Mesenchymal stem cell (in vitro differentiated cells and primary cell): ENCODE results near the gene KRR1.
"Not testable (repeated sequence)": the region's sequence is repeated elsewhere in the genome, so short reads cannot be mapped to it uniquely, and the experiment has no call there.

ENCODE experiments used
- DNase-seq: peaks from one replicate; pipeline ENCODE4 v3.0.0-alpha.2; 2013
- H2AFZ ChIP-seq: one replicate; pipeline ENCODE4 v1.6.1; 2013; ENCODE audit warnings: low read depth, mild to moderate bottlenecking, control low read depth, inconsistent platforms, low read length, moderate library complexity
- H2AK5ac ChIP-seq: 2 replicates; pipeline ENCODE4 v1.6.1; 2013; ENCODE audit warnings: low read length, moderate library complexity, mild to moderate bottlenecking, inconsistent platforms; ENCODE audit not compliant: severe bottlenecking
- H2BK120ac ChIP-seq: one replicate; pipeline ENCODE4 v1.6.1; 2013; ENCODE audit warnings: low read depth, mild to moderate bottlenecking, inconsistent platforms, low read length, moderate library complexity
- H2BK12ac ChIP-seq, 2 experiments: one replicate each; pipeline ENCODE4 v1.6.1; 2013; ENCODE audit warnings: inconsistent platforms in 2 of 2, low read length in 2 of 2, mild to moderate bottlenecking in 2 of 2, moderate library complexity in 2 of 2, control low read depth in 1 of 2
- H2BK15ac ChIP-seq: one replicate; pipeline ENCODE4 v1.6.1; 2013; ENCODE audit warnings: mild to moderate bottlenecking, low read depth, inconsistent platforms; ENCODE audit not compliant: poor library complexity, severe bottlenecking
- H2BK5ac ChIP-seq: 2 replicates; pipeline ENCODE4 v1.6.1; 2013; ENCODE audit warnings: low read depth, mild to moderate bottlenecking, low read length, control low read depth, inconsistent platforms; ENCODE audit not compliant: poor library complexity, severe bottlenecking
- H3K14ac ChIP-seq, 2 experiments: one replicate each; pipeline ENCODE4 v1.6.1; 2013; ENCODE audit warnings: inconsistent platforms in 2 of 2, low read length in 2 of 2, control low read depth in 1 of 2, mild to moderate bottlenecking in 1 of 2, moderate library complexity in 1 of 2
- H3K18ac ChIP-seq, 2 experiments: one replicate each; pipeline ENCODE4 v1.6.1; 2013; ENCODE audit warnings: inconsistent platforms in 2 of 2, low read length in 2 of 2, control low read depth in 1 of 2, low read depth in 1 of 2, mild to moderate bottlenecking in 1 of 2
- H3K23ac ChIP-seq, 2 experiments: one replicate each; pipeline ENCODE4 v1.6.1; 2013; ENCODE audit warnings: inconsistent platforms in 2 of 2, low read length in 2 of 2, mild to moderate bottlenecking in 2 of 2, moderate library complexity in 2 of 2, control low read depth in 1 of 2
- H3K27ac ChIP-seq: 2 replicates; pipeline ENCODE4 v1.5.1; 2013; ENCODE audit warnings: mild to moderate bottlenecking, moderate library complexity, low read length, control low read depth, inconsistent platforms; ENCODE audit not compliant: poor library complexity, severe bottlenecking
- H3K27me3 ChIP-seq, 2 experiments: 2 replicates each; pipeline versions ENCODE4 v1.6.1 to v1.7.0; 2013; ENCODE audit warnings: low read length in 2 of 2, mild to moderate bottlenecking in 2 of 2, moderate library complexity in 2 of 2, control low read depth in 1 of 2, inconsistent platforms in 1 of 2; ENCODE audit not compliant: control insufficient read depth in 1 of 2, insufficient read depth in 1 of 2
- H3K36me3 ChIP-seq, 2 experiments: 2 replicates each; pipeline versions ENCODE4 v1.6.1 to v1.7.0; 2013; ENCODE audit warnings: low read length in 2 of 2, control low read depth in 1 of 2, inconsistent platforms in 1 of 2, low read depth in 1 of 2, mild to moderate bottlenecking in 1 of 2; ENCODE audit not compliant: insufficient read depth in 2 of 2, control insufficient read depth in 1 of 2
- H3K4ac ChIP-seq, 2 experiments: one replicate each; pipeline ENCODE4 v1.6.1; 2013; ENCODE audit warnings: inconsistent platforms in 2 of 2, low read length in 2 of 2, mild to moderate bottlenecking in 2 of 2, moderate library complexity in 2 of 2, control low read depth in 1 of 2, low read depth in 1 of 2
- H3K4me1 ChIP-seq: 2 replicates; pipeline ENCODE4 v1.6.1; 2013; ENCODE audit warnings: low read depth, low read length, control low read depth; ENCODE audit not compliant: control insufficient read depth, insufficient read depth
- H3K4me2 ChIP-seq: 2 replicates; pipeline ENCODE4 v1.6.1; 2013; ENCODE audit warnings: low read length, mild to moderate bottlenecking, inconsistent platforms; ENCODE audit not compliant: poor library complexity, severe bottlenecking
- H3K4me3 ChIP-seq, 2 experiments: 2 replicates each; pipeline versions ENCODE4 v1.5.1 to v1.7.0; 2013; ENCODE audit warnings: low read length in 2 of 2, mild to moderate bottlenecking in 2 of 2, control low read depth in 1 of 2, low read depth in 1 of 2; ENCODE audit not compliant: insufficient read depth in 1 of 2
- H3K79me1 ChIP-seq: replicated peaks from 2 replicates; pipeline ENCODE4 v1.6.1; 2013; ENCODE audit warnings: mild to moderate bottlenecking, control low read depth, low read length, inconsistent platforms; ENCODE audit not compliant: poor library complexity, severe bottlenecking
- H3K9ac ChIP-seq: 2 replicates; pipeline ENCODE4 v1.7.0; 2013; ENCODE audit warnings: mild to moderate bottlenecking, low read length, moderate library complexity
- H3K9me3 ChIP-seq: 2 replicates; pipeline ENCODE4 v1.7.0; 2013; ENCODE audit warnings: mild to moderate bottlenecking, low read length; ENCODE audit not compliant: control insufficient read depth
- H4K8ac ChIP-seq: one replicate; pipeline ENCODE4 v1.6.1; 2013; ENCODE audit warnings: inconsistent platforms, mild to moderate bottlenecking, low read length, moderate library complexity
- H4K91ac ChIP-seq: one replicate; pipeline ENCODE4 v1.6.1; 2013; ENCODE audit warnings: mild to moderate bottlenecking, low read length, inconsistent platforms
- WGBS: methylation state at CpG from one replicate; pipeline ENCODE4 v1.1.7; 2013; ENCODE audit warnings: mixed read lengths; 5-methylcytosine and 5-hydroxymethylcytosine counted together

The KRR1 gene

DNA sequence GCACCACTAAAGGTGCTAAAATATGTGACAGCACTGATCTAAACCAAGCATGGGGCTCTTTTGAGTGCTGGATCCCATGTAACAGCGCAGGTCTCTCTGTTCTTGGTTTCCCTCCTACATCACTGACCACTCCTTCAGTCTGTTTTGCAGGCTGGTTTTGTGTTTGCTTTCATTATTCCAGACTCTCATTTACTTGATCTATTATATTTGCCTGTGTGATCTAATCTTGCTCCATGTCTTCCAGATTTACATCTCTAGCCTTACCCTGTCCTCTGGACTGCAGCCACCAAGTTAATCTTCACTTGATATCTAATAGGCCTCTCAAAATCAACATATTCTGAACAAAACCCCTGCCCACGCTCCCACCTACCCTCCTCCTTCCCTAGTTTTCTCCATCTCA is 22.2 kb downstream of the KRR1 start:
- H2AK5ac ChIP-seq: no peak overlapping the region
- 93% methylated on average over 2 of the region's 2 CpGs for WGBS
- H2BK15ac ChIP-seq: no peak overlapping the region
- no peak overlapping the region for H2BK120ac ChIP-seq
- H3K4me2 ChIP-seq: no peak overlapping the region
- no peak overlapping the region for H3K23ac ChIP-seq
- no peak for DNase-seq
- no peak overlapping the region for H3K14ac ChIP-seq
- no peak overlapping the region for H2BK5ac ChIP-seq
- no peak overlapping the region for H3K4ac ChIP-seq
- H3K4me1 ChIP-seq: peaks cover 3% of the 10 kb centered on the region
- no peak overlapping the region for H3K4me3 ChIP-seq
- peak overlapping the region; percentile 48 for H3K9ac ChIP-seq
- H4K8ac ChIP-seq: no peak overlapping the region
- H3K9me3 ChIP-seq: no peaks in the 10 kb centered on the region
- H3K27me3 ChIP-seq: no peaks in the 10 kb centered on the region
- peaks cover 11% of the 10 kb centered on the region for H3K79me1 ChIP-seq
- H3K27ac ChIP-seq: peak overlapping the region; percentile 15
- no peak overlapping the region for H3K18ac ChIP-seq
- H2AFZ ChIP-seq: no peak overlapping the region
- peaks cover 8 to 57% of the 10 kb centered on the region in 2 experiments for H3K36me3 ChIP-seq
- no peak overlapping the region for H4K91ac ChIP-seq
- H2BK12ac ChIP-seq: no peak overlapping the region

DNA sequence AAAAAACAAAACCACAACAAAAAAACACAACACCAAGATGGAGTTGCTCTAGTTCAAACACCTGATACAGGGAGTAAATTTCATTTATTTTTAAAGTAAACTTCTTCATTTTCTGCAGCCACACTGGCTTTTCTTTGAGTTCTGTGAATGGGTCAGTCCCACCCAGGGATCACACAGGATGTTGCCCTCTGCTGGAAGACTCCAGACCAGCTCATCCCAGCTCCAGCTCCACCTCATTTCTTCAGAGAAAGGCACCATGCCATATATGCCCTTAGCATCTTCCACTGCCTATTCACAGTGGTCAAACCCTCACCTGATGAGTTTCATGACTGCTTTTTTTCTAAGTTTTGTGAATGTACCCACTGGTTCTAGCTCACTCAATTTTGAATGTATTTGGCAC is 22.9 kb downstream of the KRR1 start:
- Histone ChIP-seq H4K91ac (no peak overlapping the region), H3K36me3 (peaks cover 8 to 53% of the 10 kb centered on the region in 2 experiments), H3K4me1 (peaks cover 3% of the 10 kb centered on the region)

DNA sequence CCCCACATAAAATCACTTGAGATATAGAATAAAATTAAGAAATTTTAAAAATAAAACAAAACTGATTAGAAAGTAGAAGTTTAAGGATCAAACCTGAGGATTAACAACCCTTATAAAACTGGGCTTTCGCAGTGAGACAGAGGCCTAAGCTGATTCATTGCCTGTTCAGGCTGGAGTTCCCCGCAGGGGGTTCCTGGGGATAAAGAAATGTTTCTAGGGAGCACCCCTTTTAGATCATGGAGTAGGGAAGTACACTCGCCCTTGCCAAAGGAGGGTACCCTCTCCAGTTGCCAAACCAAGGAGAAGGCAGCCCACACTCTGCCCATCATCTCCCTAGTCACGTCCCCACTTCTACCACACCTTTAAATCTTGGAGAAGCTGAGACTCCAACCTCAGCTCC is 24.1 kb downstream of the KRR1 start:
- Histone ChIP-seq H3K14ac (no peak overlapping the region), H2AK5ac (peak overlapping the region; percentile 10), H3K27me3 (no peaks in the 10 kb centered on the region), H2BK15ac (no peak overlapping the region), H3K4me3 (no peak overlapping the region), H3K4ac (no peak overlapping the region), H3K18ac (no peak overlapping the region), H2BK12ac (no peak overlapping the region), H3K27ac (no peak overlapping the region), H3K9ac (peak overlapping the region; percentile 62), H2BK120ac (no peak overlapping the region), H3K9me3 (no peaks in the 10 kb centered on the region), H2BK5ac (no peak overlapping the region), H2AFZ (no peak overlapping the region), H4K8ac (peak overlapping the region; percentile 15), H3K36me3 (peaks cover 8 to 42% of the 10 kb centered on the region in 2 experiments), H3K79me1 (peaks cover 8% of the 10 kb centered on the region), H3K23ac (no peak overlapping the region), H4K91ac (no peak overlapping the region), H3K4me1 (peaks cover 4% of the 10 kb centered on the region), H3K4me2 (no peak overlapping the region)
- no peak for DNase-seq
- 98% methylated on average over 3 of the region's 4 CpGs for WGBS

More for the DNA sequence above, 22.9 kb downstream of the KRR1 start:
- H3K23ac ChIP-seq: no peak overlapping the region
- no peak overlapping the region for H2BK12ac ChIP-seq
- DNase-seq: peak; percentile 46
- no peak overlapping the region for H3K4me2 ChIP-seq
- H4K8ac ChIP-seq: no peak overlapping the region
- no peak overlapping the region for H3K4ac ChIP-seq
- no peak overlapping the region for H3K9ac ChIP-seq
- H3K9me3 ChIP-seq: no peaks in the 10 kb centered on the region
- H3K27me3 ChIP-seq: no peaks in the 10 kb centered on the region
- H2AFZ ChIP-seq: no peak overlapping the region
- no peak overlapping the region for H2BK5ac ChIP-seq
- no peak overlapping the region for H2AK5ac ChIP-seq
- H3K18ac ChIP-seq: no peak overlapping the region
- no peak overlapping the region for H3K27ac ChIP-seq
- H2BK15ac ChIP-seq: no peak overlapping the region
- H3K79me1 ChIP-seq: peaks cover 11% of the 10 kb centered on the region
- no peak overlapping the region for H3K14ac ChIP-seq
- H3K4me3 ChIP-seq: no peak overlapping the region
- no peak overlapping the region for H2BK120ac ChIP-seq

DNA sequence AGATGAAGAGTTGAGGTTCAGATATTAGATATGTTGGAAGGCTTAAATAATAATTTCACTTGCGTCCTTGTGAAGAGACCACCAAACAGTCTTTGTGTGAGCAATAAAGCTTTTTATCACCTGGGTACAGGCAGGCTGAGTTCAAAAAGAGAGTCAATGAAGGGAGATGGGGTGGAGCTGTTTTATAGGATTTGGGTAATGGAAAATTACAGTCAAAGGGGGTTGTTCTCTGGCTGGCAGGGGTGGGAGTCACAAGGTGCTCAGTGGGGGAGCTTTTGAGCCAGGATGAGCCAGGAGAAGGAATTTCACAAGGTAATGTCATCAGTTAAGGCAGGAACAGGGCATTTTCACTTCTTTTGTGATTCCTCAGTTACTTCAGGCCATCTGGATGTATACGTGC is 27.0 kb downstream of the KRR1 start:
- H2AK5ac ChIP-seq, H4K91ac ChIP-seq: not testable (repeated sequence)

More for the DNA sequence above, 27.0 kb downstream of the KRR1 start:
- peak overlapping the region in 1 of 2 experiments; percentile 87 for H3K4me3 ChIP-seq
- H3K4ac ChIP-seq, H2BK5ac ChIP-seq, H2BK12ac ChIP-seq, H4K8ac ChIP-seq, H3K4me2 ChIP-seq, DNase-seq, H3K79me1 ChIP-seq, H3K14ac ChIP-seq, H3K4me1 ChIP-seq, H3K23ac ChIP-seq, H3K9me3 ChIP-seq, H2BK120ac ChIP-seq, H2AFZ ChIP-seq, H3K27me3 ChIP-seq, H2BK15ac ChIP-seq, H3K18ac ChIP-seq: not testable (repeated sequence)
- H3K9ac ChIP-seq: peak overlapping the region; percentile 96
- WGBS: 91% methylated on average over 1 of the region's 2 CpGs
- H3K36me3 ChIP-seq: peaks cover 8 to 27% of the 10 kb centered on the region in 2 experiments
- H3K27ac ChIP-seq: peak overlapping the region; percentile 43
